Measurements from ENCODE around the gene SRRM5.

DNA sequence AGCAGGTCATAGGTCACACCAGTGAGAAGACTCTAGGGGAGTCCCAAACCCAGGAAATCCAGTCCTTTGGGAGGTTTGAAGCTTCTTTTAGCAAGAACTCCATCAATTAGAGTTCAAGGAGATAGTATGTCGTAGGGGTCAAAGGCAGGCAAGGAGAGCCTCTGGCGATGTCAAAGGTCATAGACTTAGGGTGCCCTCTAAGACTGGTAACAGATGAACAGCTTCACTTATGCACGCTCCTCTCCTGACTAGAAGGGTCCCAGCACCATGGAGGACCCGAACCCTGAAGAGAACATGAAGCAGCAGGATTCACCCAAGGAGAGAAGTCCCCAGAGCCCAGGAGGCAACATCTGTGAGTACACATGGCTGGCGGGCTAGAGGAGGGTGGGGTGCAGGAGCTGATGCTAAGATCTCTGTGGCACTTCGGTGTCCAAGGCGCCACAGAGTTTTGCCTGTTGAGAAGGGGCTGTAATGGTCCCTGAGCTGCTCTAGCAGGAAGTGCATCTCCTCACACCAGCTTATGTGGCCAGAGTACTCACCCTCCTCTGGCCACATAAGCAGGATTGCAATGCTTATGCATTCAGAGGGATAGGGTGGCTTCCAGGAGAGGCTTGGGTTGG, 14.9 kb upstream of the SRRM5 start:
- TF ChIP-seq RFX5 (IDR thresholded peaks at IDR 0.05; ENCODE audit: low read depth, low read length) (no peak), CTCF (CRISPR knock-in tag; IDR thresholded peaks at IDR 0.05) (no peak), YY1 (IDR thresholded peaks at IDR 0.05; ENCODE audit: insufficient read depth, insufficient replicate concordance, low read depth, low read length) (no peak), CEBPB (IDR thresholded peaks at IDR 0.05; ENCODE audit: borderline replicate concordance, low read depth, low read length) (no peak)

Measured in HepG2 (cell line).